Measurements from ENCODE around the gene PTH.

DNA sequence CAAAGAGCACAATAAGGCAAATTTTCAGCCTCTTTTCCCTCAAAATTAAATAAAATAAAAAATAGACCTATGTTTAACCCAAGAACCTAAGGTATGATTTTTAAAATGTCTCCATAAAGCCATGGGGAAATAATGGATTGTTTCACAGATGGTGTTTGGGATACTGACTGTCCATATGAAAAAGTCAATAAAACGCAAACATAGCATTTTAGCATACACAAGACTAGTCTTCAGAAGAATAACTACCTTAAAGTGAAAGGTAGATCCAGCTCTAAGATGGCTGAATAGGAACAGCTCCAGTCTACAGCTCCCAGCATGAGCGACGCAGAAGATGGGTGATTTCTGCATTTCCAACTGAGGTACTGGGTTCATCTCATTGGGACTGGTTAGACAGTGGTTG lies 16.1 kb downstream of the PTH start:
- TF ChIP-seq, protein P1, sequence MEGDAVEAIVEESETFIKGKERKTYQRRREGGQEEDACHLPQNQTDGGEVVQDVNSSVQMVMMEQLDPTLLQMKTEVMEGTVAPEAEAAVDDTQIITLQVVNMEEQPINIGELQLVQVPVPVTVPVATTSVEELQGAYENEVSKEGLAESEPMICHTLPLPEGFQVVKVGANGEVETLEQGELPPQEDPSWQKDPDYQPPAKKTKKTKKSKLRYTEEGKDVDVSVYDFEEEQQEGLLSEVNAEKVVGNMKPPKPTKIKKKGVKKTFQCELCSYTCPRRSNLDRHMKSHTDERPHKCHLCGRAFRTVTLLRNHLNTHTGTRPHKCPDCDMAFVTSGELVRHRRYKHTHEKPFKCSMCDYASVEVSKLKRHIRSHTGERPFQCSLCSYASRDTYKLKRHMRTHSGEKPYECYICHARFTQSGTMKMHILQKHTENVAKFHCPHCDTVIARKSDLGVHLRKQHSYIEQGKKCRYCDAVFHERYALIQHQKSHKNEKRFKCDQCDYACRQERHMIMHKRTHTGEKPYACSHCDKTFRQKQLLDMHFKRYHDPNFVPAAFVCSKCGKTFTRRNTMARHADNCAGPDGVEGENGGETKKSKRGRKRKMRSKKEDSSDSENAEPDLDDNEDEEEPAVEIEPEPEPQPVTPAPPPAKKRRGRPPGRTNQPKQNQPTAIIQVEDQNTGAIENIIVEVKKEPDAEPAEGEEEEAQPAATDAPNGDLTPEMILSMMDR (IDR thresholded peaks at IDR 0.05 in 4 of 5, conservative IDR thresholded peaks at IDR 0.05 in 1 of 5): no peak
- no peak for TF ChIP-seq POLR2A (IDR thresholded peaks at IDR 0.05)
